ENCODE data around the gene RIMBP2.

RIMBP2 gene

DNA sequence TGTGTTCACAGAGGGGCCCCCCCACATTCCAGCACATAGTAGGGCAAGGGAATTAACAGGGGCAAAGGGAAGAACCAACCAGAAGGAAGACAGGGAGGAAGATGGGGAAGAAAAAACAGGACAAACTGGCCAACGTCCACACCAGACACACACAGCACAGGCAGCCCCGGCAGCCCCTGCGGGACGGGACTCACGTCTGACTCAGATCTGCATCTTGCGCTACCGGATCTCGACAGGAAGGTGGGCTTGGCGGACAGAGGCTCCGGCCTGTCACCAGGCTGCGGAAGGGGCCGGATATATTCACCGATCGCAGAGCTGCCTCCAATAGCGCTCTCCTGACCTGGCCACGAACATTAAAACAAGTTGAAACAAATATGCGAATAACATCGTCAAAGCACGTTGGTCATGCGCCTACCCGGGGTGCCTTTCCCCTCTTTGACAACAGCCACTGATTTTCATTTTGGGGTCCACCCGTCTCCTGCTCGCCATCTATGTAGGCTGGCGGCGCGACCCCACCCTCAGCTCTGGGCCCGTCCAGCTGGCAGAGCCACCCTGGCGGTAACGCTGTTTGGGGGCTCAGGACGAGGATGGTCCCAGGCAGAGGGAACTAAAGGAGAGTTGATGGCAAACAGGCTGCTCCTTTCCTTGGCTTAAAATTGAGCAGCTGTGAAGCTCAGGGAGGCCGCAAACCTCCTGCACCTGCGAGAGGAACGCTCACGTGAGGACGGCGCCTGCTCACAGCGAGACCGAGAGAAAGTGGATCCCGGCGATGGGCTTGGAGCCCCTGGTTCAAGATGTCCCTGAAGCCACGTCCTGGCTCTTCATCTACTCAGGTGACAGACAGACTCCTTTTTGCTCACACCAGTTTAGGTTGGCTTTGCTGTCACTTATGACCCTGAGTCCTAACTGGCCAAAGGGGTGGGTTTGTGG, 264.8 kb downstream of the RIMBP2 start:
- Mint-ChIP-seq H3K4me3 (no peak overlapping the region), H3K9me3 (peaks cover 3% of the 10 kb centered on the region), H3K36me3 (no peaks in the 10 kb centered on the region), H3K27ac (no peak overlapping the region), H3K27me3 (no peaks in the 10 kb centered on the region), H3K4me1 (no peaks in the 10 kb centered on the region)
- no peak for ATAC-seq

DNA sequence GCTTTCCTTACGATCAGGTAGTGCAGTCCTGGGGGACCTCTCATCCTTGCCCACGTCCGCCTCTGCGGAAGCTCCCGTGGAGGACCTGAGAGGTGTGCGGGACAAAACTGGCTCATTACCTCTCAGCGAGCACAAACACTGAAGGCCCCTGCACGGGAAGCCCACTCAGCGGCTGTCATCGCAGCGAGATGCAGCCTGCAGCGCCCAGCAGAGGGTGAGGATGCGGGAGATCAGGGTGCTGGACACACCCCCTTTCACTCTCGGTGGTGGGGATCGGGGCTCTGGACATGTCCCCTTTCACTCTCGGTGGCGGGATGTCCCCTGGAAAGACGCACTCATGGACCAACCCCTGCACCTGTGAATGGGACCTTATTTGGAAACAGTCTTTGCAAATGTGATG, 266.8 kb downstream of the RIMBP2 start:
- H3K4me1 Mint-ChIP-seq: no peaks in the 10 kb centered on the region
- H3K36me3 Mint-ChIP-seq: no peaks in the 10 kb centered on the region
- H3K9me3 Mint-ChIP-seq: peaks cover 3% of the 10 kb centered on the region
- ATAC-seq: no peak
- H3K27me3 Mint-ChIP-seq: no peaks in the 10 kb centered on the region
- no peak overlapping the region for H3K4me3 Mint-ChIP-seq
- no peak overlapping the region for H3K27ac Mint-ChIP-seq

DNA sequence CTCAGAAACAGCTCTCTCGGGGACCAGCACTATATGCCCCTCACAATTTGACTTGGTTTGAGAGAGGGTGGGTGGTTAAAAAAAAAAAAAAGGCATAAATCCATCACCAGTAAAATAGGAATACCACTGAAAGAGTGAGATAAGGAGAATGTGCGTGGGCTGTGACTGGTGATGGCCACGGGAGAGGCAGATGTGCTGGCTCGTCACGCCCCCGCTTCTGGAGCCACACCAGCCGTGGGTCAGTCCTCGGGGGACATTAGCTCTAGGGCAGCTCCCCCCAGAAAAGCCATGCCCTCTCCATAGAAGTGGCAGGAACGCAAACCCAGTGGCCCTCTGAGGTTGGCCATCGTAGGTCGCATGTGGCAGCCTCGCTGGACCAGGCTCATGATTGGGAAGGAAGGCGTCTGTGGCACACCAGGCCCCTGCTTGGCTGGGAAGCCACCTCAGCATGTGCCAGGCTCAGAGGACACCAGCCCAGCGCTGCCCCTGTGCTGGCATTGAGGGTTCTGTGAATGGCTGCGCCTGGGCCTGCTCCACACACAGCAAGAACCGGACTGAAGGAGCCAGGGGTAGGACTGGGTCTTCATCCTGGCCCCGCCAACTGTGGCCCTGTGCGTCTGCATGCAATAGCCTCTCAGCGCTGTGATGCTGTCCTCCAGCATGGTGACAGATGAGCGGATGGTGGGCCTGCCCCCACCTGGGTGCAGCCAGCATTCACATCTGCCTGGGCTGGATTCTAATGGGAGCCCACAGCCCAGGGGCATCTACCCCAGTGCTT, 267.9 kb downstream of the RIMBP2 start:
- no peaks in the 10 kb centered on the region for H3K36me3 Mint-ChIP-seq
- H3K27me3 Mint-ChIP-seq: no peaks in the 10 kb centered on the region
- no peak overlapping the region for H3K27ac Mint-ChIP-seq
- no peaks in the 10 kb centered on the region for H3K4me1 Mint-ChIP-seq
- no peak overlapping the region for H3K4me3 Mint-ChIP-seq
- peaks cover 3% of the 10 kb centered on the region for H3K9me3 Mint-ChIP-seq
- ATAC-seq: no peak

DNA sequence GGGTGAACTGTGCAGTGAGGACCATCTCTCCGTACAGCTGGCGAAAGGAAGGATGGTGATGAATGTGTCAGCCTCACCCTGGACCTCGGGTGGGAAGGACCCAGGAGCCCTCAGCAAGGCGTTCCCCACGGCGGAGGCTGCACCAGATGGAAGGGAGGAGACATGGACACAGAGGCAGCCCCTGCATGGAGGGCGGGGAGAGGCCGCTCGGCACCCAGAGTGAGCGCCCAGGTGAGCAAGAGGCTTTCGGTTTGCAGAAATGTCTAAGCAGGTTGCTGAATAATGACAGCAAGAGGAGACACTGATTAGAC, 268.5 kb downstream of the RIMBP2 start:
- no peaks in the 10 kb centered on the region for H3K36me3 Mint-ChIP-seq
- H3K4me1 Mint-ChIP-seq: no peaks in the 10 kb centered on the region
- ATAC-seq: no peak
- no peak overlapping the region for H3K4me3 Mint-ChIP-seq
- peaks cover 3% of the 10 kb centered on the region for H3K9me3 Mint-ChIP-seq
- H3K27me3 Mint-ChIP-seq: no peaks in the 10 kb centered on the region
- H3K27ac Mint-ChIP-seq: no peak overlapping the region

DNA sequence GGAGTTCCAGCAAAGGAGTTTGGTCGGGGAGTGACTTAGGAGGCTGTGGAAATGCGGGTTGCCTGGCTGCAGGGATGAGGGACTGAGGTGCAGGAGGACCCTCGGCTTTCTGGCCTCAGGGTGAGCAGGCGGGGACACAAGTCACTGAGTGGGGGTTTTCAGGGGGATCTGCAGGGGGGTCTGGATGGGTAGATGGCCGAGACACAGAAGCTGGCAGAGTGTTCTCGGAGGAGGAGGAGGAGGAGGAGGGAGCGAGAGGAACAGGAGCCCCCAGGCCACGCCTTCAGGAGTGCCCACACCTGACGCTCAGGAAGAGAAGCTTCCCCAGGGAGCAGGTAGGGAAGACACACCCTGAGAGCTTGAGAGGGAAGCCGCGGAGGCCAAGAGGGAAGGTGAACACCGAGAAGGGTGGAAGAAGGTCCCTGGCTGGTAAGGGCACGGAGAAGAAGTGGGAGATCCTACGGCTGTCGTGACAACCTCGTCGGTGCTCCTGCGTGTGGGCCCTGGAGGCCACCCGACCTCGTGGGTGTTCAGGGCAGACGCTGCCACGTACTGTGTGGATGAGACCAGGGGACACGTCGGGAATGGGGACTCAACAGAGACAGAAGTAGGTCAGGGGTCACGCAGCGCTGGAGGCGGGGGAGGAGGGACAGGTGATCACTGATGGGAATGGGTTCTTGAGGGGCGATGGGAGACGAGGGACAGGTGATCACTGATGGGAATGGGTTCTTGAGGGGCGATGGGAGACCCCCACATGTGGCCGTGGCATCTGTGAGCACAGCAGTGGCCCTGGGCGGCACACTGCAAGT, 269.0 kb downstream of the RIMBP2 start:
- Mint-ChIP-seq H3K27me3 (no peaks in the 10 kb centered on the region), H3K9me3 (peaks cover 3% of the 10 kb centered on the region), H3K36me3 (no peaks in the 10 kb centered on the region), H3K27ac (no peak overlapping the region), H3K4me1 (no peaks in the 10 kb centered on the region), H3K4me3 (no peak overlapping the region)
- no peak for ATAC-seq

DNA sequence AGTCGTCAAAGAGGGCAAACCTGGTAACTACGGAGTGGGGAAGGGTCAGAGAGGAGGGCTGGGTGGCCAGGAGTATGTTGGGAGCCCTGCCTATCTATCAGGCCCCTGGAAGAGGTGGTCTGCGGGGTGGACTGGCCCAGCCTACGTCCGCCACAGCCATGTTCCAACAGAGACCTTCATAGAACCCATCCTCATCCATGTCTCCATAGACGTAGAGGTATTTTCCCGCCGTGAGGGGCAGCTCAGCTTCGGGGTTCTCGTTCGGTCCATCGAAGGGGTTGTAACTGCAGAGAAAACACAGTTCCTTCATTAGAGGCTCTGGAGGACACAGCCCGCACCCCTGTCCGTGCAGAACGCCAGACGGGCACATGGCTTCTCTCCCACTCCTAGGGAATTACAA, 271.1 kb downstream of the RIMBP2 start:
- Mint-ChIP-seq H3K27me3 (no peaks in the 10 kb centered on the region), H3K27ac (no peak overlapping the region), H3K4me3 (no peak overlapping the region), H3K36me3 (no peaks in the 10 kb centered on the region), H3K9me3 (peaks cover 3% of the 10 kb centered on the region), H3K4me1 (no peaks in the 10 kb centered on the region)
- no peak for ATAC-seq

DNA sequence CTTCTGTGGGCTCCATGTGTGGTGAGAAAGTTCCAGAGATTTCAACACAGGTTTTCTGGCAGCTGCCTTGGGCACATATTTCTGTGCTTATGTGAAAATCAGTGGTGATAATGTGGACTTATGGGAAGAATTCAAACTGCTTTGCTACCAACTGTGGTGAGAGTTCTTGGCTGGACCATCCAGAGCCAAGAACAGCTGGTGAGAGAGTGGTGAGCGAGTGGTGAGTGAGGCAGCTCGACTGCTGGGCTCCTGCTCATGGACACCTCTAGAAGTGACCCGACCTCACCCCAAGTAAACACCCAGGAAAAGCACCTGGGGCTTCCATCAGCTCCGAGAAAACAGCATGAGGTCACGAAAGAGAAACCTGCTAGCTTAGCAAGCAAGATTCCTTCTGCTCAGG, 272.0 kb downstream of the RIMBP2 start:
- Mint-ChIP-seq H3K36me3 (no peaks in the 10 kb centered on the region), H3K4me3 (no peak overlapping the region), H3K4me1 (no peaks in the 10 kb centered on the region), H3K9me3 (peaks cover 9% of the 10 kb centered on the region), H3K27ac (no peak overlapping the region), H3K27me3 (no peaks in the 10 kb centered on the region)
- ATAC-seq: no peak

DNA sequence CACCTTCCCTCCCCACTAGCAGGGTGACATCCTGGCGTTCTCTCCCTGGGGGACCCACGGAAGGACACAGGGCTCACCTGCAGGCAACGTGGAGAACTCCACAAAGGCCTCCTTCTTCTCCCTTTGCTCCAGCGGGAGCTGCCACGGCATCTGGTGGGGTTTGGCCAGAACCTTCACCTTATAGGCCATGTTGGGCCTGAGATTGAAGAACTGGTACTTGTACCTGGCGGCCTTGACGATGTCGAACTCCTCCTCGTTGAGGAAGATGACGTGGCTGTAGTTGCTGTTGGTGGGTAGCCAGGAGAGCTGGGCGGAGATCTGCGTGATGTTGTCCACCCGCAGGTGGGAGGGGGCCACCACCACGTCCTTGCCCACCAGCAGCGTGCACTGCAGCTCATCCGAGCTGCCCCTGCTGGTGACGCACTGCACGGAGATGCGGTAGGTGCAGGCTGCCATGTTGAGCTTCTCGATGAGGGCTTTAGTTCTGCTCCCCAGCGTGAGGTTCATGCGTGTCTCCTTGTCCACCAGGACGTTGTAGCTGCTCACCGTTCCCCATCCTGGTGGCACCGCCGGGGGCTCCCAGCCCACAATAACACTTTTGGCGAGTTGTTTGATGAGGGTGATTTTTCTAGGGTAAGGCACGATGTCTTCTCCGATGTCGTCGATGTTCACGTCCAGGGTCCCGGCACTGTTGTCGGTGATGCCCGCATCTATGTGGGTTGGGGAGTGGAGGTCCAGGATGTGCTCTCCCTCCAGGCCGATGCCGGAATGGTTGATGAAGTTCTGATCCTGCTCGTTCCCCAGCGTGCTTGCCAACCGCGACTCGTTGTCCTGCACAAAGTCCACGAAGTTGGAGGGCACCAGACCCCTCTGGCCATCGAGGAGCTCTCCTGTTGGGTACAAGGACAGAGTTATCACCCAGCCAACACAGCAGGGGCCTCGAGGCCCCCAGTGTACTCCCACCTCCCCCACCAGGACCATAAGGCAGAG, 274.0 kb downstream of the RIMBP2 start:
- Mint-ChIP-seq H3K36me3 (no peaks in the 10 kb centered on the region), H3K27ac (no peak overlapping the region), H3K27me3 (no peaks in the 10 kb centered on the region), H3K4me3 (no peak overlapping the region), H3K9me3 (peaks cover 12% of the 10 kb centered on the region), H3K4me1 (no peaks in the 10 kb centered on the region)
- ATAC-seq: no peak

DNA sequence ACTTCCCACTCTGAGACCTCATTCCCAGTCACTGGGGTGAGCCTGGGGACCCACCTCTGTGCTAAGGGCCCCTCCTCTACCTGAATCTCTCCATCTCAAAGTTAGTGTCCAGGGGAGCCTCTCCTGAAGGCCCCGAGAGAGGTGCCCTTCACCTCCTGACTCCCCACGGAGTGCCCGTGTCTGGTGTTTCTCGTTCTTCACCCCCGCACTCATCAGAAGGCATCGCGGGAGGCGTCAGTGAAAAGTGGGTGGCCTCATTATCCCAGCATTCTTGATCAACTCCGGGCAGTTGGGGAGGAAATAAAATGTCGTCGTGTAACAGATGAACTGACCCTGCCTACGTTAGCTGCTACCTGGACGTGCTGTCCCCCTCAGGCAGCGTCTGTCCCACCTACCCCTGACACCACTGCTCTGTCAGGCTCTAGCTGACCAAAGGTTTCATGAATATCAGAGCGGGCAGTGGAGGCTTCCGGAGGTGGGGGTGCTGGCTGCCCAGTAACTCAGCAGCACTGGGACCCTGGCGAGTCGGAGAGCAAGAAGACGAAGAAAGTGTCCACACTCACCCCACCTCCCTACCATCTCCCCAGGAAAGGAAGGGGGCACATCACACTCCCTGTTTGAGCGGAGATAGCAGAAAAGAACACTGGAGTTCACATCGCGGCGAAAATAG, 275.6 kb downstream of the RIMBP2 start:
- no peaks in the 10 kb centered on the region for H3K4me1 Mint-ChIP-seq
- H3K27ac Mint-ChIP-seq: no peak overlapping the region
- no peak overlapping the region for H3K4me3 Mint-ChIP-seq
- H3K9me3 Mint-ChIP-seq: peaks cover 8% of the 10 kb centered on the region
- no peaks in the 10 kb centered on the region for H3K27me3 Mint-ChIP-seq
- ATAC-seq: no peak
- H3K36me3 Mint-ChIP-seq: no peaks in the 10 kb centered on the region

DNA sequence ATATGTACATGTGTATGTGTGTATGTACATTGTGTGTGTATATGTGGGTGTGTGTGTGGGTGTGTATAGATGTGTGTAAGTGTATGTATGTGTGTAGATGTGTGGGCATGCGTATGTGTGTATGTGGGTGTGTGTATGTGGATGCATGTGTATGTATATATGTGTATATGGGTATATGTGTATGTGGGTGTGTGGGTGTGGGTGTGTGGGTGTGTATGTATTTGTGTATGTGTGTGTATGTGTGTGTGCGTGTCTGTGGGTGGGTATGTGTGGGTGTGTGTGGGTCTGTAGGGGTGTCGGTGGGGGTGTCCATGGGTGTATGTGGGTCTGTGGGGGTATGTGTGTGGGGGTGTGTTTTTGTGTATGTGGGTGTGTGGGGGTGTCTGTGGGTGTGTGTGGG, 276.8 kb downstream of the RIMBP2 start:
- no peak for ATAC-seq
- peaks cover 8% of the 10 kb centered on the region for H3K9me3 Mint-ChIP-seq
- no peak overlapping the region for H3K27ac Mint-ChIP-seq
- no peaks in the 10 kb centered on the region for H3K27me3 Mint-ChIP-seq
- no peaks in the 10 kb centered on the region for H3K36me3 Mint-ChIP-seq
- H3K4me3 Mint-ChIP-seq: no peak overlapping the region
- H3K4me1 Mint-ChIP-seq: no peaks in the 10 kb centered on the region

DNA sequence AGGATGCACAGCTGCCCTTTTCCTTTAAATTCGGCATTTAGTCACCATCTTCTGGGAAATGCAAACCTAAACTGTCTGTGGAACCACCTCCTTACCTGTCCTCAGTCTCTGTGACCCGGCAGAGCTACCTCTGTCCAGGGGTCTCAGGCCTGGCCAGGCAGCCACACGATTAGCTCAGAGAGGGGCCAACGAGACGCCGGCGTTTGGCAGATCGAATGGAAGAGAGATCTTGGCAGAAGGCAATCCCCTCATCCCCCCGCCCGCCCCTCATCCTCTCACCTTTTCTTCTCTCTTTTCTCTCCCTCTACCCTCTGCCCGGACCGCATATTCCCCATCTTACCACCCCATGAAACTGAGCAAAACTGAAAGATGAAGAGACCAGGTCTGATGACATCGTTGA, 277.4 kb downstream of the RIMBP2 start:
- peaks cover 8% of the 10 kb centered on the region for H3K9me3 Mint-ChIP-seq

DNA sequence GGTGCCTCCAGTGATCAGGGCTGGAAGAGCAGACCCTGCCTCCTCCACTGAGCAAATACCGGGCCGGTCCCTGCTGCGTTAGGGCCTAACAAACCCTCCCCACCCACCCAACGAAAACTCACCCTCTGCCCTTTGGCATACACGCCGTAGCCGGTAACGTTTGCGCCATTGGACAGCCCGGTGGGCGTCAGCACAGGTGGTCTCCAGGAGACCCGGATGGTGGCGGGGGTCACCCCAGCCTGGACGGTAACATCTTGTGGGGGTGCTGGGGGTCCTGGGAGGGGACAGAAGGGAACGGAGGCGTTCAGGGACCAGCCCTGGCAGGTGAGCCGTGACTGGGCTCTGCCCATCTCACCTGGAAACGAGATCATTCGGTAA, 277.9 kb downstream of the RIMBP2 start:
- H3K9me3 Mint-ChIP-seq: peaks cover 8% of the 10 kb centered on the region
- no peak overlapping the region for H3K4me3 Mint-ChIP-seq
- H3K27ac Mint-ChIP-seq: no peak overlapping the region
- H3K4me1 Mint-ChIP-seq: no peaks in the 10 kb centered on the region
- H3K27me3 Mint-ChIP-seq: no peaks in the 10 kb centered on the region
- H3K36me3 Mint-ChIP-seq: no peaks in the 10 kb centered on the region
- ATAC-seq: no peak

More for the DNA sequence above, 277.4 kb downstream of the RIMBP2 start:
- no peaks in the 10 kb centered on the region for H3K27me3 Mint-ChIP-seq
- no peaks in the 10 kb centered on the region for H3K4me1 Mint-ChIP-seq
- no peak overlapping the region for H3K27ac Mint-ChIP-seq
- ATAC-seq: no peak
- no peaks in the 10 kb centered on the region for H3K36me3 Mint-ChIP-seq
- no peak overlapping the region for H3K4me3 Mint-ChIP-seq

DNA sequence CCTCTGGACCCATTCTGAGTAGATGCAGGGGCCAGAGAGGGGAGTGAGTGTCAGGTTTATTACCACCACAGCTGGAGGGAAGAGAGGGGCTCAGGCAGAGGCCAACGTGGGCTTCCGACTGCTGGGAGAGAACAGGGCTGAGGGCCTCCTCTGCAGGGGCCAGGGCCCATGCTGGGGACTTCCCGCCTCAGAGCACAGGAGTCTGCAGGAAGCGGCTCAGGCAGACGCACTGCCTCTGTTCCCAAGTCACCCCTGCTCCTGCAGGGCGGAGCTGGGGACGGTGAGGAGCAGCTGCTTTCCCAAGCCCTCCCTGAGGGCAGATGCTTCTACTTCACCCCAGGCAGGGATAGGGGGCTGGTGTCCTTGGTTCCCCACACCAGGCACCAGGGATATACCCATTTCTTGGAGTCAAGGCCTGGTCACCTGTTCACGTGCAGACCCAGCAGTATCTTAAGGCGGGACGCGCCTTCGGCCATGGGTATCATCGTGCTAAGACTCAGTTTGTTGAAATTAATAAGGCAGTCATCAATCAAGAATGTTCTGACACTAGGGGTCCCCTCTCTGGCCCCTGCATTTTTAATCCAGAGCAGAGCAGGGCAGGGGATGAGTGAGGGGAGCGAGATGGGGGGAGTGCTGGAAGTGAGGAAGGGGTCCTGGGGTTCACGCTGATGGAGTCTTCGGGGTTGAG, 278.4 kb downstream of the RIMBP2 start:
- no peak overlapping the region for H3K4me3 Mint-ChIP-seq
- no peak for ATAC-seq
- H3K9me3 Mint-ChIP-seq: peaks cover 8% of the 10 kb centered on the region
- no peaks in the 10 kb centered on the region for H3K4me1 Mint-ChIP-seq
- no peaks in the 10 kb centered on the region for H3K27me3 Mint-ChIP-seq
- no peak overlapping the region for H3K27ac Mint-ChIP-seq
- H3K36me3 Mint-ChIP-seq: no peaks in the 10 kb centered on the region
